NCI-H748 (cell line): Measurements from ENCODE around the gene IQCN.
A peak's percentile ranks its signal among the peaks of the same experiment; 100 is the strongest.

Experiments
- DNase-seq: peaks from one replicate; lab custom pipeline; 2025; ENCODE audit not compliant: unreplicated experiment; lab: John Stamatoyannopoulos, UW

Gene IQCN

DNA sequence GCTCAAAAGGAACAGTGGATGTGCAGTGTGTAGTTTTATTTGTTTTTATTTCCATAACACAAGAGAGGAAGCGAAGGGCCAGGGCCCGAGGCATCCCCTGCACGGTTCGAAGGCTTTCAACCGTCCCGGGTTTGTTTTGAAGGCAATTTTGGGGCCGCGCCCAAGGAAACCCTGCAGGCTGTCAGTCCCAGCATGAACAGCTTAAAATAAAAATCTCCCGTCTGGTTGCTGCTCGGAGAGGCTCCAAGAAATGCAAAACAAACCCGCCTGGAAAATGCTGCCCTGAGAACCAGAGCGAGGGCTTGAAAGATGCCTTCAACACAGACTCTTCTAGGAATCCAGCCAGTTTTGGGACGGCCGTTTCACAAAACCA lies 32.6 kb upstream of the IQCN start:
- DNase-seq = no peak

DNA sequence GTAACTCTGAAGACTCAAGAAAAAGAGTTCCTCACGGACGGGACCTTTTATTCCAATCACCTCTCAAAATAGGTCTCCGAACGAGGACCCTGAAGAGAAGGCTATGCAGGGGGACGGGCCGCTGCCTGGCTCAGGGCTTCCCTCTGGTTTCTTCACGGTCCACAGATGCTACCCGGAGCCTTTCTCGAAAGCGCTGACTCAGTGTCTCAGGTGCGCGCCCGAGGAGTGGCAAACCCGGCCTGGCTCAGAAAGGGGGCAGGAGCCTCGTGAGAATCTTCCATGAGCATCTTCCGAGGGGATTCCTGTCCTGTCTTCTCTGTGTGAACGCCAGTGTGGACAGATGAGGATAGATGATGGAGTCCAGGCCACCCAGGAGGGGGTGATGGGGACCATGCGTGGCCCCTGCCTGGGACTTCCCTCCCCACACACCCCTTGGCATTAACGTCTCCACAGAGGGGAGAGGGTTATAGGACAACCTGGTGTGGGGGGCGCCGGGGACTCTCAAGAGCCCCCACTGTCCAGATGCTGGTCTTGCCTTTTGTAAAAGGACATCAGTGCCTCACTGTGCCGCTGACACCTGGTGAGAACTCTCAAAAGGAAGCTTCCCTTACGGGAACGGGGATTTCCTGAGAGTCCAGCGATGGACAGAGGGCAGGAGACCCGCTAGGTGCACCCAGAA lies 32.1 kb upstream of the IQCN start:
- no peak for DNase-seq

DNA sequence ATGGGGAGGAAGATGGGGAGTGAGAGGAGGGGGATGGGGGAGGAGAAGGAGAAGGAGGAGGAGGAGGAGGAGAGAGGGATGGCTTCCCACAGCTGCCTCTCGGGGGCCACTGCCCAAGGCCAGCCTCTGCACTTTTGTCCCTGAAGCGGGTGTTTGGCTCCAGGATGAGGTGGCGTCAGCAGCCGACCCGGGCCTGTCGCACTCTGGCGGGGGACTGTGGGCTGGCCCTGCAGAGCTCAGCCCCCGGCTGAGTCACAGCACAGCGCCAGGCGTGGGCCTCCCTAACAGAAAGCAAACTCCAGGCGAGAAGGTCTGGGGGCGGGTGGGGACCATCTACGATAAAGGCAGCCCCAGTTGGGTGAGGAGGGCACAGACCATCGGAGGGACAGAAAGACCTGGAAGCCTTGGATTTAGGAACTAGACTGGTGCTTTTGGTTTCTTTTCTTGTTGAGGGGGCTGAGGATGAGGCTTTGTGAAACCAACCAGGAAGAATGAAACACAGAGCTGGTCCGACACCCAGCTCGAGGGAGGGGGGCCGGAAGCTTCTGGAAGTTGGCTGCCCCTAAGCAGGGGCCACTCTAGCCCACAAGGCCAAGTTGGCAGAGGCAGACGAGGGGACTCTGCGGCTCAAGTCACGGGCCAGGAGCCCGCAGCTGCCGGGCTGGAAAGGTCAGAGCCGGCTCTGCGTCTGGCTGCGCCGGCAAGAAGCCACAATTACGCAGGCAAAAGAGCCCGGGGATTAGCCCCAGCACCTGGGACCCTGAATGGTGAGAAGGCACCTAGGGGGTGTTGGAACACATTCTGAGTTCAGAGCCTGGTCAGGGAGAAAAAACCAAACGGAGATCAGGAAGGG lies 30.4 kb upstream of the IQCN start:
- no peak for DNase-seq

DNA sequence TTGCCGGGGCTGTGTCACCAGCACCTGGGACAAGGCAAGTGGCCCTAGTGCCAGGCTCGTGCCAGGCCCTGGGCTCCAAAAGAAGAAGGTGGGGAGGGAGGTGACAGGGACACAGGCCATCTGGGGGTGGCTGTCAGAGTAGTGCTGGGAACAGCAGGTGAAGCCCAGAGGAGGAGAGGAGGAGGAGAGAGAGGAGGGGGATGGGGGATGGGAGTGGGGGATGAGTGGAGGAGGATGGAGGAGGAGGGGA lies 29.9 kb upstream of the IQCN start:
- no peak for DNase-seq

DNA sequence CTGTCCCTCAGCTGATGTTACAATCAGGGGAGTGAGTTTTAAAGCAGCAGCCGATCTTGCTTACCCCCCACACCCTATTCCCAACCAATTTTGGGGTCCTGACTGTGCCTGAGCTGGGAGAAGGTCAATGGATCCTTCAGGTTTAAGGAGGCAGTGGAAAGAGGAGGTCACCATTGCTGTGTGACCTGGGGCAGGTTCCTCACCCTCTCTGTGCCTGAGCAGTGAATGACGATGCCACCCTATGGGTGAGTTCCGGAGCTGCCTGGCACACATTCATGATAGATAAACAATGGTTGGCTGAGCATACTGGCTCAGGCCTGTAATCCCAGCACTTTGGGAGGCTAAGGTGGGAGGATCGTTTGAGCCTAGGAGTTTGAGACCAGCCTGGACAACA lies 27.5 kb upstream of the IQCN start:
- no peak for DNase-seq

DNA sequence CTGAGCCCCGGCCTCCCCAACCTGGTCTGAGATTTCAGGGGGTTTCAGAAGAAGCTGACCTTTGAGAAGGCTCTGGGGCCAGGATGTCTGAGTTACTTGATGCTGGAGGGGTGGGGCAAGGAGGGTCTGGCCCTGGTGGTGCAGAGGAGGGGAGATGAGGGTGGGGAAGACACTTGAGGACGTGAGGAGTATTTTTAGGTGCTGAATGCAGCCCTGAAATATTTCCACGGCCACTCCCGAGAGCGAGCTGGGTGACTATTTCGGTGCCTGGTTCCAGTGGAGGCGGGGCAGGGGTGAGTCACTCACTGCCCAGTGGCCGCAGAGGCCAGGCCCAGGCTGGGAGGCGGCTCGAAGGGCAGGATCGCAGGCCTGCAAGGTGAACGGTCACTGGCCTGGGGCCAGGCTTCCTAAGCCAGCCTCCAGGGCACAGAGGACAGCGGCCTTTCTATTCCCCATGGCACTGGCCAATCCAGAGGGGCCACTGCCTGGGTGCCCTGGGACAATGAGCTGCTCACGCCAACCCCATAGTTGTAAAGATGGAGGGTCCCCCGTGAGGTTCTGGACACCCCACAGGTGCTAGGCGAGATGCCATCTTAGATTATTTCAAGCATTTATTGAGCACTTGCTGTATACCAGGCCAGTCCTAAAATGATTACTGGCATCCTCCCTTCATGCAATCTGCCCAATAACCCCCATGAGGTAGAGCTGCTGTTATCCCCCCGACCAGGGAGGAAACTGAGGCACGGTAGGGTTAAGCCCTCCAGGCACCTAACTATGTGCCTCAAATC lies 26.9 kb upstream of the IQCN start:
- DNase-seq = no peak

DNA sequence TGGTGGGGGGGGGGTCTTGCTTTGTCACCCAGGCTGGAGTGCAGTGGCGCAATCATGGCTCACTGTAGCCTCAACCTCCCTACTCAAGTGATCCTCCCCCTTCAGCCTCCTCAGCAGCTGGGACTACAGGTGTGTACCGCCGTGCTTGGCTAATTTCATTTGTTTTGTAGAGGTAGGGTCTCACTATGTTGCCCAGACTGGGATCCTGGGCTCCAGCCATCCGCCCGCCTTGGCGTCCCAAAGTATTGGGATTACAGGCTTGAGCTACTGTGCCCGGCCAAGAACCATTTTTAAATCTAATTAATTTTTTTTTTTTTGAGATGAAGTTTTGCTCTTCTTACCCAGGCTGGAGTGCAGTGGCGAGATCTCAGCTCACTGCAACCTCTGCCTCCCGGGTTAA lies 25.4 kb upstream of the IQCN start:
- DNase-seq = no peak

DNA sequence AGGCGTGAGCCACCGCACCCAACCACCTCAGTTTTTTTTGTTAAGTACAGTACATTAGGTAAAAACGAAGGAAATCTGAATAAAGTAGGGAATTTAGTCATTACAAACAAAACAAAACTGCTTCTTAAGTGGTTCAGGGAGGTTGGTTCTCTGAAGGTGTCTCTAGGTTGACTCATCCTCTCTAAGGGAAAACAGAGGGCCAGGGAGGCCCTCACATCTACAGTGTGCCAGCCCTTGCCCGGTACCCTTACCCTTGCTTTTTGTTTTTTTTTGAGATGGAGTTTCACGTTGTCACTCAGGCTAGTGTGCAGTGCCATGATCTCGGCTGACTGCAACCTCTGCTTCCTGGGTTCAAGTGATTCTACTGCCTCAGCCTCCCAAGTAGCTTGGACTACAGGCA lies 24.3 kb upstream of the IQCN start:
- DNase-seq = no peak

DNA sequence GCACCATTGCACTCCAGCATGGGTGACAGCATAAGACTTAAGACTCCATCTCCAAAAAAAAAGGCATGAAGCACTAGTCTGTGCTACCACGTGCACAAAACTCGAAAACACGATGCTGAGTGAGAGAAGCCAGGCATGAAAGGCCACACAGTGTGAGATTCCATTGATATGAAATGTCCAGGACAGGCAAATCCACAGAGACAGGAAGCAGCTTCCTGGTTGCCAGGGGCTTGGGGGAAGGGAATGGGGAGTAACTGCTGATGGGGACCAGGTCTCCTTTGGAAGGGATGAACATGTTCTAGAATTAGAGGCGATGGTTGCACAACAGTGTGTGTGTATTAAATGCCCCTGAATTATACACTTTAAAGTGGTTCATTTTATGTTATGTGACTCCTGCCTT lies 23.1 kb upstream of the IQCN start:
- no peak for DNase-seq

DNA sequence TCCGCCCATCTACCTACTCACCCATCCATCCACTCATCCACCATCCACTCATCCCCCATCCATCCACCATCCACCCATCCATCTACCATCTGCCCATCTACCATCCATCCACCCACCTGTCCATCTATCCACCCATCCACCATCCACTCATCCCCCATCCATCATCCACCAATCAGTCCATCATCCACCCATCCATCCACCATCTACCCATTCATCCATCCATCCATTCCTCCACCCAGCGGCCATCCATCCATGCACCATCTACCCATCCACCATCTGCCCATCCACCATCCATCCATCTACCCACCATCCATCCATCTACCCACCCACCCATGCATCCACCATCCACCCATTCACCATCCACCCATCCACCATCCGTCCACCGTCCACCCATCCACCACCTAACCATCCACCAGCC lies 20.8 kb upstream of the IQCN start:
- DNase-seq = no peak

DNA sequence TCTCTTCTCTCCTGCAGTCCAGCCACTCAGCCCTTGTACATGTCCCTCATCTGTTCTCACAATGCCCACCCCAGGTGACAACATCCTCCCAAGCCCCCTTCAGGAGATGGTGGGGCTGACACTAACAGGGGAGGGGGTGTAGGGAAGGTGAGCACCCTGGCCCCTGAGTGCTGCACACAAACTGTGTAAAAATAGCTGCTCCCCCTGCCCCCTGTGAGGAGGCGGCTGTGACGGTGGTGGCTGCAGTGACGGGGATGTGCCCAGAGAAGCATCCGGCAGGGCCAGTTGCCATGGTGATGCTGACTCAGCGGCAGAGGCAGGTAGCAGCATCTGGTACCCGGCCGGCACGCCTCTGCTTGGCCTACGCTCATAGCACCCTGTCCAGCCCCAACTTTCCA lies 20.2 kb upstream of the IQCN start:
- peak; percentile 78 for DNase-seq

DNA sequence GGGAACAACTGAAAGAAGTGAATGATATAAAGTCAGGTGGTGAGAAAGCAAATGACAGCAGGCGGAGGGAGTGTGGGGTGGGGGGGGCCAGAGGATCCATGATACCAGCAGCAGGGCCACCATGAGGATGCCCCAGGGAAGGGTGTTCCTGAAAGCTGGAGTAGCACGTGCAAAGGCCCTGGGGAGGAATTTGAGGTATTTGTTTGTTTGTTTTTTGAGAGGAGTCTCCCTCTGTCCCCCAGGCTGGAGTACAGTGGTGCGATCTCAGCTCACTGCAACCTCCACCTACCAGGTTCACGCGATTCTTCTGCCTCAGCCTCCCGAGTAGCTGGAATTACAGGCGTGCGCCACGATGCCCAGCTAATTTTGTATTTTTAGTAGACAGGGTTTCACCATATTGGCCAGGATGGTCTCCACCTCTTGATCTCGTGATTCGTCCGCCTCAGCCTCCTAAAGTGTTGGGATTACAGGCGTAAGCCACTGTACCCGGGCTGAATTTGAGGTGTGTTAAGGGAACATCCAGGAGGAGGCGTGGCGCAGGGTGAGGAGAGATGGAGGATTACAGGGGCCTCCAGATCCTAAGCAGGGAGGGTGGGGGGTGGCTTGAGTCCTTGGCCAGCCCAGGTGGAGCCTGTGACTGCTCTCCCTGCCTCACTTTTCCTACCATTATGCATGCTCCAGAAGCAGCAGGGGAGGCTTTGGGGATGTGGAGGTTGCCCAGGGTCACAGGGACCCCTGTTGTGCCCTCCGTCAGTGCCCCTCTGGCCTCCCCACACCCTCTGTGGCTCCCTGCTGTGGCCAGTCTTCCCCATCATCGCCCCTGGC lies 19.6 kb upstream of the IQCN start:
- DNase-seq = no peak

DNA sequence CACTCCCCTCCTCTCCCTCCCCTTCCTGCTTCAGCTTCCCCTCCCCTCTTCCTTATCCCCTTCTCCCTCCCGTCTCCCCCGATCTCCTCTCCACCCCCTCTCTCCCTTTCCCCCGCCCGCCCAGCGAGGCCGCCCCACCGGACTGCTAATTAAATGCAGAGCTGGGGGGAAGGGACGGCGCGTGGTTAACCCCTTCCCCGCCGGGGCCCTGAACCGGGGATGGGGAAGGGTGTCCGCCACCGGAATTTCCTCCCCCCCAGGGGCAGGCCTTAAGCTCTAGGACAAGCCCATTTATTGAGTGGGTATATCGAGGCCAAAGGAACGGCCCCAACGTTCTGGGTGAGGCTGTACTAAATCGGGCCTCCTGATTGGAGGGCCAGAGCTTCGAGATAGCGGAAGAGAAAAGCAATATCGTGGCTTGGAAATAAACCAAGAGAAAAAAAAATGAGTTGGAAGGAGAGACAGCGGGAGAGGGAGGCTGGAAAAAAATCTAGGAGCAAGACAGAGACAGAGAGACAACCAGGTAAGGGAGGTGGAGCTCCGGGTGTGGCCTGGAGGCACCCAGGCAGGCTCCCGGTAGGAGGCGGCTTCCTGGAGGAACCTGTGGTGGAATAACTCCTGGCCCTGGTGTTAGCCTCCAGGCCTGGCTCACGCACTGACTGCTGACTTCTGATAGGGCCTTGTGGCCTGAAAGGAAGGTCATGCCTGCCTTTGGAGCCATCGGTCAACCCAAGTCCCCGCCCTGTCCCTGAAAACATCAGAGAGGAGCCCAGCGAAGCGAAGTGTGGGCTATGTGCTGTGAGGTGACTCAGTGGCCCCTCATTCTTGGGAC lies 18.8 kb upstream of the IQCN start:
- DNase-seq = peak; percentile 44

DNA sequence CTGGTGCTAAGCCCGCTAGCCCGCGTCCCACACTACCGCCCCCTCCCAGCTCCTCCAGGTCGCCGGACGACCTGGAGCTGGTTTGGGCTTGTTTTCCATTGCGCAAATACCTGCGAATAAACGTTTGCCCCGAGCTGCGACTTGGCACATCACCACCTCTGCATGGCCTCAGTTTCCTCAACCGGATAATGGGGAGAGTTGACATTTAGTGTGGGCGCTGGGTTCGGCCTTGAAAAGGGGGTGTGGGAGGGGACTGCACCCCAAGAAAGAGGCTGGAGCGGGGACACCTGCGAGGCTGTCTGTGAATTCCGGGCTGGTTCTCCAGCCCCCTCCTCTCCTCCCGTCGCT lies 18.2 kb upstream of the IQCN start:
- peak; percentile 45 for DNase-seq

DNA sequence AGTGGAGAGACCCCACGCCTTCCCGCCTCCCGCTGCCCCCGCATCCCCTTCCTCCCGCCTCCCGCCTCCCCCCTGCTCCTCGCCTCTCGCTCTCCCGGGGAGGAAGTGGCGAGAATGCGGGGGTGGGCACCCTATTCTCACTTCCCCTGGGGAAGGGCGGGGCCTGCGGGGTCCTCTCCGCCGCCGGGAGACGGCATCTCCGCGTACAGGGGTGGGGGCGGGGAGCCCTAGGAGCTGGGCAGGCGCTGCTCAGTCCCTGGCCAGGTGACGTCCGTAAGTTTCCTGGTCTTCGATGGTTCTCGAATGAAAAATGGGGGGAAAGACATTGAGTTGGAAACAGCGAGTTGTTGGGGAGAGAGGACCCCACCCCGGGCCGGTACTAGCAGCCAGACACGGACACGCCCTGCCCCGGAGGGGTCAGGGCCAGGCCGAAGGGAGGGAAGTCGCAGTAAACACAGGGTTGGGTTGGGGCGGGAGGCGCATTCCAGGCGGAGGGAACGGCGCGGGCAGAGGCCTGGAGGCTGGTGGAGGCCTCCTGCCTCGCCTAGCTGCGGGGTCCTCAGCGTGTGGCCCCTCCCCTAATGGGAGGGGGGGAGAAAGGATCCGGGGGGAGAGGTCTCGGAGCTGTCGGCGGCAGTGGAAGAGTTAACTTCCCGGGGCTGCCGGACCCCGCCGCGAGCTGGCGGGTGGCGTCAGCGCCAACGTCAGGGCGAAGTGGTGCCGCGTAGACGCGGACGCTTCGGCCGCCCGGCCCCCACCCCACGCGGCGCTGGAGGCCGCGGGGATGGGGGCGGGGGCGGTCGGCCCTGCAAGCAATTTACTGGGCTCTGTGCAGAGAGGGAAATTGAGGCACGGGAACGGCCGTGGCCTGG lies 17.6 kb upstream of the IQCN start:
- peak; percentile 66 for DNase-seq

DNA sequence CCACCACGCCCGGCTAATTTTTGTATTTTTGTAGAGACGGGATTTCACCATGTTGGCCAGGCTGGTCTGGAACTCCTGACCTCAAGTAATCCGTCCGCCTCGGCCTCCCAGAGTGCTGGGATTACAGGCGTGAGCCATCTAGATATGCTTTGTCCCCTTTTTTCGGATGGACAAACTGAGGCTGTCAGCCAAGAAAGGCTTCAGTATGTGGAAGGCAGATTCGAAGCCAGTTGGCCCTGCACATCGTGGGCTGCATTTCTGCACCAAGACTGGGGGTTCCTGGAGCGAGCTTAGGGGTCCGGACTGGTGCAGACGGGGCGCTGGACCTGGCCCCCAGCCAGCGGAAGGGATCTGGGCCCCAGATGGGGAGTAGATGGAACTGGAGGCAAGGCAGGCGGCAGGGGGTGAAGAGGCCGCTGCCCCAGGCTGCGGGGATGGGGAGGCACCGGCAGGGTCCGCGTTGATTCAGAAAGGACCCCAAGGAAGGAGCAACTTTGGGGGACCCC lies 16.8 kb upstream of the IQCN start:
- DNase-seq = no peak

DNA sequence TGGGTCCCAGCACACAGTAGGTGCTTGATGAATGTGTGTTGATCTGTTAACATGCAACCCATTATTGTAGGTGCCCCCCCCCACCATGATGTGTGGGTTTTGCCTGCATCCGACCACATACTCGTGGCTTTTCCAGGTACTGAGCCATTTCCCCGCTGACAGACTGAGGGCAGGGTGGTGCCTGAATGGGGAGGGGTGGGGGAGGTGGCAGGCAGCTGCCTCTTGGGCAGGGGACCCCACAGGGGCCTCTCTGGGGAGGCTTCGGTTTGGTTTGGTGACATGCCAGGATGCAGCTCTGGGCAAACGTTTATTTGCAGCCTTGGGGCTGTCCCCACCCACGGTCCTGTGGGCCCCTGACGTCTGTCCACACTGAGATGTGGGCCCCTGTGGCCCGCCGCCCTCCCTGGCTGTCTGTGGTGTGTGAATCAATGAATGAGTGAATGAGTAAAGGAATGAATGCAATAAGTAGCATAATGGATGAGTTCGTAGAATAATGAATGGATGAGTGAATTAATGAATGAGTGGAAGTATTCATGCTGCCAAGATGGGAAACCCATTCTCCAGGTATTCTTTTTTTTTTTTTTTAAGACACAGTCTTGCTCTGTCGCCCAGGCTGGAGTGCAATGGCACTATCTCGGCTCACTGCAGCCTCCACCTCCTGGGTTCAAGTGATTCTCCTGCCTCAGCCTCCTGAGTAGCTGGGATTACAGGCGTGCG lies 16.2 kb upstream of the IQCN start:
- DNase-seq = no peak

DNA sequence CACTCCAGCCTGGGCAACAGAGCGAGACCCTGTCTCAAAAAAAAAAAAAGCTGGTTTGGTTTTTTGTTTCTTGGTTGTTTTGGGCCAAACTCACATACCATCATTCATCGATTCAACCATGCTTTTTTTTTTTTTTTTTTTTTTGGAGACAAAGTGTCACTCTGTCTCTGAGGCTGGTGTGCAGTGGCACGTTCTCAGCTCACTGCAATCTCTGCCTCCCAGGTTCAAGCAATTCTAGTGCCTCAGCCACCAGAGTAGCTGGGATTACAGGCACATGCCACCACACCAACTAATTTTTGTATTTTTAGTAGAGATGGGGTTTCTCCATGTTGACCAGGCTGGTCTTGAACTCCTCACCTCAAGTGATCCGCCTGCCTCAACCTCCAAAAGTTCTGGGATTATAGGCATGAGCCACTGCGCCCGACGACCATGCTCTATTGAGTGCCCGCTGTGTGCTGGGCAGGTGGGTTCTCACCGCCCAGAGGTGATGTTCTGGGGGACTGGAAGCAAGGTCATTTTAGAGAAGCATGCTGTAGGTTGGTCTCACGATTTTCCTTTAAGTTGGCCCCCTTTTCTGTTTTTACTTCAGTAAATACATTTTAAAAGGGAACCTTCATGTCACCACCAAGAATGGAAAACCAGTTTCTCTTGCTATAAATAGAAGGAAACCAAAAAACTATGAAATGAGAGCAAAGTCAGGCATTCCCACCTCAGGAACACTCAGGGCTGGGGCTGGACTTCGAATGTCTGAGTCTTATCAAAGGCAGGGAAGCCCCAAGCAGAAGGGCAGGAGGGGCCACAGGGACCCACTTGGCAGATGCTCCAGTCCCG lies 15.4 kb upstream of the IQCN start:
- no peak for DNase-seq
